ENCODE data around the gene CD80.
"Not testable (repeated sequence)": the region's sequence is repeated elsewhere in the genome, so short reads cannot be mapped to it uniquely, and the experiment has no call there.

CD80 gene

DNA sequence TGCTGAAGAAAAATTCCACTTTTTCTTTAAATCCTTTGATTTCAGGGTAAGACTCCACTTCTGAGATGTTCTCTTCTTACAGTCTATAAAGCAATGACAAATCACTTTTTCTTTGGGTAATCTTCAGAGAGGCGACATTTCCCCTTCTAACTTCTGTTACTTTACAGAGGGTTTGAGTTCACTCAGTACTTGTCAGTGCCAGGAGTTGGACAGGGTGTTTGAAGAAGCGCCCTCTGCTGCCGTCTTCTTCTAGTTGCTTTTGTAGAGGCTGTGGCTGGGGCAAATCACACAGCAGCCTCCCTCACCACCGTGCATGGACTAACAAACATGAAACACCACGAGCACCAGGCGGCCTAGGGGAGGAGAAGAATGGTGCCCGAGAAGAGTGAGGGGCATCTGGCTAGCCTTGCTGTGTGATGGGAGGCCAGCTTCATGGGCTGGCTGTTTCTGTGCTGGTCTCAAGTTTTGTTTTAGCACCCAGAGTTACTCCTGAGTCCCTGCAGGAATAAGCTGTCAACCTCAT lies at the start of gene CD80:
Gene CD80 (minus strand): TSS at position 174 of the 523 bp plus-strand sequence. CDS start 1,886 bp downstream, outside the sequence.
- peak; percentile 70 for DNase-seq (ENCODE audit: low read depth, low spot score)

GRCh38 chr3:119608405-119609000 lies 49.1 kb upstream of the CD80 start:
- DNase-seq (ENCODE audit: low read depth, low spot score), result no peak

DNA sequence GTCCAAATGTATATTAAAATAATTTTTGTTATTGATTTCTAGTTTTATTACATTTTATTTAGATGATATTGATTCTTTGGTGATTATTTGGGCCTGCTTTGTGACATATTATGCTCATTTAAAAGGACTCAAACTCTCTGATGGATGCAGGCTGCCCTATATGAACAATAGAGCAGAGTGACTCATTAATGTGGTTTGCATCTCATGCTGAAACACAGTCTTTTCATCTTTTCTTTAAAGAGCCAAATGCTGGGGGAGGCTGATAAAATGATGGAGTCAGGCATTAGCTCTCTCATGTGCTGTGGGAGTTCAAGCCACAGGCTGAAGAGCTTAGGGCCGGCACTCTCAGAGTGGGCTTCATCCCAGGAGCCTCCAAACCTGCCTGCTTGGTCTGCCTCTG lies 45.5 kb upstream of the CD80 start:
- no peak for DNase-seq (ENCODE audit: low read depth, low spot score)

DNA sequence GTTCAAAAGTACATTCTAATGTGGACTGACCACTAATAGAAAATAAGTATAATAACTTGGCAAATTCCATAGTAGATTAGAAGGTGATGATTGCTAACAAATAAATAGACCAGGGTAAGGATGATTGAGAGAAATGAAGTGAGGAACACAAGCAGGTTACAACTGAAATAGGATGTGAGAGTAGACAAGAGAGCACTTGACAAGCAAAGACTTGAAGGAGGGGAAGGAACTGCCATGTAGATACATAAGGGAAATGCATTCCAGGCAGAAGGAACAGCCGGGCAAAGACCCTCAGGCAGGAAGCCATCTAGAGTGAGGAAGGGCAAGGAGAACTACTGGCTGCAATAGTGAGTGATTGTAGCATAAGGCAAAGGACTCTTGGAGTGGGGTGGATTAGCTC lies 43.3 kb upstream of the CD80 start:
- no peak for DNase-seq (ENCODE audit: low read depth, low spot score)

- DNase-seq (ENCODE audit: low read depth, low spot score), result no peak
These were observed 41.7 kb upstream of the CD80 start for GRCh38 chr3:119601154-119601553.

DNA sequence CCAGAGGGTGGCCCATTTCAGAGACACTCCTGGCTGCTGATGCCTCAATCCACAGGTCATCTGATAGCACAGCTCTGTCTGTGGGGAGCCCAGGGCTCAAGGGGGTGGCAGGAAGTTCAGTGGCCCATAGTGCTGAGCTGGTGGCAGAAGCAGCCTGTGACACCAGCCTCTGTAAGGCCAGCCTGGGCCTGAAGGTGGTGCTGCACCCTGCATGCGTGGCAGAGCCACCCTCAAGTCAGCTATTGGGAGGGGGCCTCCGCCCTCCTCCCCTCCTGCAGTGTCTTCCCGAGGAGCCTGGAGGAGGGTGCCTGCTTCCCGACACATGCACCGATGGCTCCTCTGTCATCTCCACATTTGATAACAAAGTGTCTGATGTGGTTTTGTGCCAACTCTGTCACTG lies 41.3 kb upstream of the CD80 start:
- DNase-seq (ENCODE audit: low read depth, low spot score), result peak; percentile 64

GRCh38 chr3:119599558-119600174 lies 40.3 kb upstream of the CD80 start:
- DNase-seq (ENCODE audit: low read depth, low spot score), result no peak

- no peak for DNase-seq (ENCODE audit: low read depth, low spot score)
These were observed 39.1 kb upstream of the CD80 start for GRCh38 chr3:119598410-119599098.

- DNase-seq (ENCODE audit: low read depth, low spot score), result no peak
These were observed 38.3 kb upstream of the CD80 start, which contains the start of gene PLA1A for GRCh38 chr3:119597548-119598288. Gene PLA1A (plus strand): TSS chr3:119597885. CDS start chr3:119597914, 29 bp downstream.

GRCh38 chr3:119596398-119596797 lies 37.0 kb upstream of the CD80 start:
- no peak for DNase-seq (ENCODE audit: low read depth, low spot score)

- no peak for DNase-seq (ENCODE audit: low read depth, low spot score)
These were observed 36.4 kb upstream of the CD80 start for GRCh38 chr3:119595639-119596334.

DNA sequence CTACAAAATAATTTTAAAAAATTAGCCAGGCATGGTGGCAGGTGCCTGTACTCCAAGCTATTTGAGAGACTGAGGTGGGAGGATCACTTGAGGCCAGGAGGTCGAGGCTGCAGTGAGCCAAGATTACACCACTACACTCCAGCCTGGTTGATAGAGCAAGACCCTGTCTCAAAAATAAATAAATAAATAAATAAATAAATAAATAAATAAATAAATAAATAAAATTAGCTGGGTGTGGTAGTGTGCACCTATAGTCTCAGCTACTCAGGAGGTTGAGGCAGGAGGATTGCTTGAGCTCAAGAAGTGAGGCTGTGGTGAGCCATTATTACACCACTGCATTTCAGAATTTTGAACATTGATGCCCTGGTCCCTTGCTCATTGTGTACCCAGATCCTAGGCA lies 35.5 kb upstream of the CD80 start:
- DNase-seq (ENCODE audit: low read depth, low spot score), result not testable (repeated sequence)

GRCh38 chr3:119594066-119594465 lies 34.7 kb upstream of the CD80 start:
- no peak for DNase-seq (ENCODE audit: low read depth, low spot score)

DNA sequence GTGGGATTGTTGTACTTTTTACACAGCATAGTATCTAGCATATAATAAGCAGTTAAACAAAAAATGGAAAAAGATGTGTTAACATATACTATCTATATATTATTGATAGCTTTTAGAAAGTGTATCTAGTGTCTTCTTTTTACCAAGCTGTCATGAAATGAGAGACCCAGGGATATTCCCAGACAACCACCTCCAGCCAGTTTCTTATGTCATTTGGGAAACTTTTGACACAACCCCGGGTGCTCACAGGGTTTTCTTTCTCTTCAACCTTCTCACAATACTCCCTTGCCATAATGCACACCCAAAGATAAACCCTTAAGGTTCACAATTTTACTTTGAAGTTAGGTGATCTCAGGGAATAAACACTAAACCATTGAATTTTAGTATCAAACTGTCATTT lies 33.4 kb upstream of the CD80 start:
- no peak for DNase-seq (ENCODE audit: low read depth, low spot score)

DNA sequence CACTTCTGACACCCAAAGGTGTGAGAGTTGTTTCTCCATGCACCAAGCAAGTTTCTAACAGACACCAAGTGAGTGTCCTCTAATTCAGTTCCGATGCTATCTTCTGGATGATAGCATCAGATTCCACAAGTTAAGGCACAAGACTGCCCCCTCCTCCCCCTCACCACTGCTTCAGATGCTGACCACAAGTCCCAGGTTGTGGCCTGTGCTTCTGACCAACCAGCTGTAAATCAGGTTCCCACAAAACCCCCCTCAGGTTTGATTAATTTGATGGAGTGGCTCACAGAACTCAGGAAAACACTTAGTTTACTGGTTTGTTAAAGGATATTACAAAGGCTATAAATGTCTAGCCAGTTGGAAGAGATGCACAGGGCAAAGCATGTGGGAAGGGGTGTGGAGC lies 31.3 kb upstream of the CD80 start:
- no peak for DNase-seq (ENCODE audit: low read depth, low spot score)

DNA sequence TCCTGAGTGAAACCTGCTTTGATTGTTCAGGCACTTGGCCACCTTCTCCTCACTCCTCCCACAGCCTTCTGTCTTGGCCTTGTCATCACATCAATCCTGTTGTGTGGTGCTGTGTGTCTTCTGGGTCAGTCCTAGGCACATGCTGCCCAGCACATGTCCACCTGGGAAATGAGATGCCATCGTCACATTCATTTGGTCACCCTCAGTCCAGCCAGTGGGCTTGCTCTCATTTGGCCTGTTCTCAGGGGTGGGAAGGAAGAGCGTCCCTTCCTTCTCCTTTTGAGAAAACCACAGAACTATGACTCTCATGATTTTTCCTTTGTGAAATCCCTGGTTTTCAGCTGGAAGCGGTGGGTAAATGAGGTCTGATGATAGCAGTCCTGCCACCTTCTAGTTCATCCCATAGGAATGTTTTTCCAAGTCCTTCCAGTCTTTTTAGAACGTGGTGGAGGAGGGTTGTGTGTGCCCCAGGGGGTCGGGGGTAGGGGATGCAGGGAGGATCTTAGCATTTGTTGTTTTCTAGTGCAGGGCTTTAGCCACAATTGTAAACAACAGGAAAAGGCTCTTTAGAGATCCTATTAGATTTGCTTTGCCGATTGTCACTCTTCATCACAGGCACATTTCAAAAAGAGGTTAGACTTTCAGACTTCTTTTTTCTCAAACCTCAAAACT lies 29.8 kb upstream of the CD80 start:
- DNase-seq (ENCODE audit: low read depth, low spot score), result no peak

DNA sequence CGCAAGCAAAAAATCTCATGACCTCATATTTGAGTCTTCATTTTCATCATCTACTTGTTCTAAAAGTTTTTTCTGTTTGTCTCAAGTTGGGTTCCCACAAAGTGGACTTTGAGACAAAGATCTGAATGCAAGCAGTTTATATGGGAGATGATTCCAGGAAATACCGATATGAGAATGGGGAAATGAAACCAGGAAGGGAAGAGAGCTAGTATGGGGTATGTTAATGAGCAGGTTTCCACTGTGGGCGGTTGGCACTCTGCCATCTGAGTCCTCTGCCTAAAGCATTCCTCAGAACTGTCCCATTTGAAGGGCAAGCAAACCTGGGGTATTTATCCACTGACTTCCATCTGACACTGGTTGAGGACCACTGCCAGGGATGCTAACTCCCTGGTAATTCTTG lies 28.7 kb upstream of the CD80 start:
- no peak for DNase-seq (ENCODE audit: low read depth, low spot score)

DNA sequence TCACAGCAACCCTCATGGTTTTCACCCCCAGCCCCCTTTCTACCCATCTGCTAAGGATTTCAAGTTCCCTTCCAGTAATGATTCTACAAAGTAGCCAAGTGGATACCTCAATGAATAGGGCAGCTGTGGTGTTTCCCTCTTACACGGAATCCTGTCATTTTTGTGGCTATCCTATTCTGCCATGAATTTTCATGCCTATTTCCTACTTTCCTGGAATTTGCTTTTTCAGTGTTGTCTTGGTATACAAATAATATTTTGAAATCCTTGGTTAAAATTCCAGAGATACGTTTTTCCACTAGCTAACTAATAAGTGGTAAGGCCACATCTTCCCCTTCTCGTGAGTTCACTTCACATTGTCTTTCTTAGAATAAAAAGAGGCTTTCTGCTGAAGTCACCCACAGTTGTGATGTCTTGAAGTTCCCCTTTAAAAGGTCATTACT lies 27.3 kb upstream of the CD80 start:
- no peak for DNase-seq (ENCODE audit: low read depth, low spot score)

DNA sequence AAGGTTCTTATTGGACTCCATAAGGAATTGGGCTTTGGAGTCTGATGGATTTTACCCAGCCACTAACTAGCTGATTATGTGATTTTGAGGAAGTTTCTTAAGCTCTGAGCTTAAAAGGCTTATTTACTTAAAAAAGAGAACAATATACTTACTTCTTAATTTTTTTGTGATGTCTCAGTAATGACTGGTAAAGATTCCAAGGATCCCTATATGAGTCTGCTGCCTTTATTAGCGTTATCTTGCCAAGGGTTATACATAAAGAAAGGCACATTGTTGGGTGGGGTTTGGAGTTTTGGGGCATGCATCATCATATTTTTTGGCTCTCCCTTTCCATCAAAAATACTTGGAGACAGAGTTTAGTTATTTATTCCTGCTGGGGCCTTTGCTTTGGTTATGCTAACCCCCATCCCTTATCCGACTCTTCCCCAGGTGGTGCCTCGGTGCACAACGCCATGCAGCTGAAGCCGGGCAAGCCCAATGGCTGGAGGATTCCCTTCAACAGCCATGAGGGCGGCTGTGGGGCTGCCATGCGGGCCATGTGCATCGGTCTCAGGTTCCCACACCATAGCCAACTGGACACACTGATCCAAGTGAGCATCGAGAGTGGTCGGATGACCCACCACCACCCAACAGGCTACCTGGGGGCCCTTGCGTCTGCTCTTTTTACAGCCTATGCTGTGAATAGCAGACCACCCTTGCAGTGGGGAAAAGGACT lies 26.6 kb upstream of the CD80 start:
- DNase-seq (ENCODE audit: low read depth, low spot score), result no peak

GRCh38 chr3:119585208-119585607 lies 25.8 kb upstream of the CD80 start:
- no peak for DNase-seq (ENCODE audit: low read depth, low spot score)

All from ELF-1 (cell line).